Gastroesophageal sphincter (tissue), 4 donors: ENCODE results near the gene MAN1C1. TPM values are rescaled to one million over a fixed set of nuclear protein-coding genes. Genes with fewer than 3 reads are reported as not detected.
A peak's percentile ranks its signal among the peaks of the same experiment; 100 is the strongest.

Source experiments
- ATAC-seq: fragments of 150-250 bp; one replicate; pipeline ENCODE4 v1.9.1; 2016; ENCODE audit warnings: mild to moderate bottlenecking, moderate library complexity
- H3K27ac ChIP-seq, 4 donors: fragments of 200-600 bp; sonication (generic) in 3 of 4; 1 replicate in 3 of 4; 2 replicates in 1 of 4; pipeline ENCODE4 v1.5.1; 2016 to 2019
- H3K27me3 ChIP-seq: fragments of 200-600 bp; sonication (generic); one replicate; pipeline ENCODE4 v1.5.1; 2019
- H3K36me3 ChIP-seq, 2 donors: fragments of 200-600 bp; sonication (generic); one replicate each; pipeline ENCODE4 v1.5.1; 2019; ENCODE audit warnings: control low read depth in 1 of 2
- H3K4me1 ChIP-seq, 3 donors: fragments of 200-600 bp; sonication (generic); 1 replicate in 2 of 3; 2 replicates in 1 of 3; pipeline ENCODE4 v1.5.1; 2016 to 2019; ENCODE audit warnings: control low read depth in 2 of 3
- H3K4me3 ChIP-seq, 2 donors: fragments of 200-600 bp; sonication (generic); one replicate each; pipeline ENCODE4 v1.5.1; 2019; ENCODE audit warnings: mild to moderate bottlenecking in 1 of 2, moderate library complexity in 1 of 2
- H3K9me3 ChIP-seq, 3 donors: fragments of 200-600 bp; sonication (generic); one replicate each; pipeline ENCODE4 v1.5.1; 2017 to 2019; ENCODE audit warnings: control low read depth in 2 of 3
- EP300 ChIP-seq: sonication (generic); formaldehyde crosslinking; IDR thresholded peaks from one replicate; pipeline ENCODE4 v1.6.1; 2017; ENCODE audit warnings: antibody characterized with exemption, mild to moderate bottlenecking
- POLR2A ChIP-seq, 2 donors: fragments of 450-650 bp; IDR thresholded peaks; one replicate each; pipeline ENCODE4 v1.6.1; 2017; ENCODE audit warnings: antibody characterized with exemption in 2 of 2, mild to moderate bottlenecking in 2 of 2, moderate library complexity in 1 of 2
- POLR2AphosphoS5 ChIP-seq: sonication (generic); formaldehyde crosslinking; IDR thresholded peaks from one replicate; pipeline ENCODE4 v1.6.1; 2017; ENCODE audit warnings: antibody characterized with exemption
- WGBS, 2 donors: methylation state at CpG; one replicate each; pipeline ENCODE4 v1.1.5; 2018; ENCODE audit warnings: low coverage in 1 of 2; 5-methylcytosine and 5-hydroxymethylcytosine counted together
- total RNA-seq, 4 donors: library from RNA; depleted of rRNA; stranded (reverse); fragments of >200 nt; gene quantifications; one replicate each; pipeline ENCODE4 v1.1.0, GENCODE V29; 2016
- TF ChIP-seq, protein P1 (sequence below), 4 experiments: fragments of 200-600 bp in 2 of 4; fragments of 450-650 bp in 2 of 4; sonication (generic) in 1 of 4; IDR thresholded peaks; one replicate each; pipeline ENCODE4 v1.5.1; 2017 to 2019; ENCODE audit warnings: antibody characterized with exemption in 4 of 4, mild to moderate bottlenecking in 2 of 4, moderate library complexity in 2 of 4

MAN1C1 gene
- total RNA-seq, 4 donors from 2014 or later: 20.0 to 38.1 (median 27.8) TPM

GRCh38 chr1:25617625-25618432 is 1.2 kb downstream of the MAN1C1 start:
- Histone ChIP-seq H3K4me3 (peak overlapping the region; percentile 77 to 98), H3K4me1 (peaks cover 0 to 65% (median 30%) of the 10 kb centered on the region in 3 donors), H3K9me3 (no peaks in the 10 kb centered on the region), H3K36me3 (no peaks in the 10 kb centered on the region), H3K27me3 (no peaks in the 10 kb centered on the region), H3K27ac (peak overlapping the region; percentile 58 to 91 (median 88))
- no peak for TF ChIP-seq EP300
- TF ChIP-seq POLR2A (IDR thresholded peaks at IDR 0.05): peak in 1 of 2 donors; percentile 18
- WGBS, 2 donors: 21 to 80% methylated on average over 1 to 5 of the region's 66 CpGs
- ATAC-seq: no peak

DNA sequence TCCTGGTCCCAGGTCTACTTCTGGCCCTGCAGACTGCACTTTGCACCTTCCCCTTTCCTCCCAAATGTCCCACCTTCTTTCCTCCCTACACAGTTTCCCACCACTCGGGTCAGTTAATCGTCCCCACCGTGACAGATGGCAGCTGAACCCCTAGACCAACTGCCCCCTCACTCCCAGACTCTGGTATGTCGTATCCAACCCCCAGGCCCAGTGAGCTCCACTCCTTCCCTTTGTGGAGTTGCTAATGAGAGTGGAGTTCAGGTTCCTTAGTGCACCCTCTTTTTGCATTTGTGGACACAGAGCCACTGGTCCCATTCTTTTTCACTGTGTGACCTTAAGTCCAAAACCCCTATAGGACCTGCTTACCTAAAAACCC is 1.8 kb downstream of the MAN1C1 start:
- peak overlapping the region; percentile 77 to 98 for H3K4me3 ChIP-seq
- H3K27me3 ChIP-seq: no peaks in the 10 kb centered on the region
- no peak for TF ChIP-seq EP300
- no peak for TF ChIP-seq POLR2A (IDR thresholded peaks at IDR 0.05)
- TF ChIP-seq POLR2AphosphoS5: no peak
- TF ChIP-seq, protein P1, sequence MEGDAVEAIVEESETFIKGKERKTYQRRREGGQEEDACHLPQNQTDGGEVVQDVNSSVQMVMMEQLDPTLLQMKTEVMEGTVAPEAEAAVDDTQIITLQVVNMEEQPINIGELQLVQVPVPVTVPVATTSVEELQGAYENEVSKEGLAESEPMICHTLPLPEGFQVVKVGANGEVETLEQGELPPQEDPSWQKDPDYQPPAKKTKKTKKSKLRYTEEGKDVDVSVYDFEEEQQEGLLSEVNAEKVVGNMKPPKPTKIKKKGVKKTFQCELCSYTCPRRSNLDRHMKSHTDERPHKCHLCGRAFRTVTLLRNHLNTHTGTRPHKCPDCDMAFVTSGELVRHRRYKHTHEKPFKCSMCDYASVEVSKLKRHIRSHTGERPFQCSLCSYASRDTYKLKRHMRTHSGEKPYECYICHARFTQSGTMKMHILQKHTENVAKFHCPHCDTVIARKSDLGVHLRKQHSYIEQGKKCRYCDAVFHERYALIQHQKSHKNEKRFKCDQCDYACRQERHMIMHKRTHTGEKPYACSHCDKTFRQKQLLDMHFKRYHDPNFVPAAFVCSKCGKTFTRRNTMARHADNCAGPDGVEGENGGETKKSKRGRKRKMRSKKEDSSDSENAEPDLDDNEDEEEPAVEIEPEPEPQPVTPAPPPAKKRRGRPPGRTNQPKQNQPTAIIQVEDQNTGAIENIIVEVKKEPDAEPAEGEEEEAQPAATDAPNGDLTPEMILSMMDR (IDR thresholded peaks at IDR 0.05): no peak
- H3K4me1 ChIP-seq: peaks cover 0 to 71% (median 30%) of the 10 kb centered on the region in 3 donors
- H3K27ac ChIP-seq: peak overlapping the region; percentile 58 to 91 (median 88)
- H3K9me3 ChIP-seq: no peaks in the 10 kb centered on the region
- ATAC-seq: no peak
- no peaks in the 10 kb centered on the region for H3K36me3 ChIP-seq
- WGBS, 2 donors: 30 to 31% methylated on average over 2 to 4 of the region's 4 CpGs

DNA sequence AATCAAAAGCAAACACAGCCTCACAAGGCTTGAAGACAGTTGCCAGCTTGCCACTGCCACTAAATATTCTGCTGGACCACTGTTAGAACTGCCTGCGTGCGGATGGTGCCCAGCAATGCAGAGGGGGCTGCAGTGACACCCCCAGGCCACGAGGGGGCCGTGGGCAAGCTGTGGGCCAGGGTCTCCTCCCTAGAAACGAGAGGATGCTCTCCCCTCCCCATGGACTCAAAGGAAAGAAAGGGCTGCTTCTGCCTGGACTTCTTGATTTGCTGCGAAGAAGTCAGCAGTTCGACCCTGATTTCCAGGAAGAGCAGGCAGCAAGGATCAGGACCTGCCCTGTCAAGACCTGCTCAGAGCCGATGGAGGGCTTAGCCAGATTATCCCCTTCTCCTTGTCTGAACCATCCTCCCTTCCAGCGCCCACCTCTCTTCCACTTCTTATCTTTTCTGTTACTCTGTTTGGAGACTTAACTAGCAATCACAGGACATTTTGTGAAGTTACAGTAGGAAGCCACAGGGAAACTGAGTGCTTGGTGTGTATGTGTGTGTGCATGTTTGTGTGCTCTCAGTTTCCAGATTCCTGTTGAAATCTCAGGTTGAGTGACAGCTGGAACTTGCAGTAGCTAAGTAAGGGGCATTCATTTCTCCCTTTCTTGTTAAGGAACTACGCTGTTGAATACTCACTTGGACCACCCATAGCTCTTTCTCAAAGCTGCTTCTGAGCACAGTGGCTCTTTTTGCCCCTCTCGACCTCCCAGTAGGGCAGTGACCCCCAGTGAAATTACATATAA is 2.7 kb downstream of the MAN1C1 start:
- Histone ChIP-seq H3K27ac (peak overlapping the region in 3 of 4 donors; percentile 34 to 91 (median 91)), H3K4me3 (peak overlapping the region in 1 of 2 donors; percentile 98), H3K4me1 (peaks cover 0 to 78% (median 30%) of the 10 kb centered on the region in 3 donors), H3K36me3 (no peaks in the 10 kb centered on the region), H3K9me3 (no peaks in the 10 kb centered on the region), H3K27me3 (no peaks in the 10 kb centered on the region)
- TF ChIP-seq, protein P1 (IDR thresholded peaks at IDR 0.05): peak; percentile 47 to 91 (median 83)
- no peak for TF ChIP-seq POLR2AphosphoS5
- WGBS, 2 donors: 40 to 94% methylated on average over 2 to 8 of the region's 11 CpGs
- no peak for ATAC-seq

DNA sequence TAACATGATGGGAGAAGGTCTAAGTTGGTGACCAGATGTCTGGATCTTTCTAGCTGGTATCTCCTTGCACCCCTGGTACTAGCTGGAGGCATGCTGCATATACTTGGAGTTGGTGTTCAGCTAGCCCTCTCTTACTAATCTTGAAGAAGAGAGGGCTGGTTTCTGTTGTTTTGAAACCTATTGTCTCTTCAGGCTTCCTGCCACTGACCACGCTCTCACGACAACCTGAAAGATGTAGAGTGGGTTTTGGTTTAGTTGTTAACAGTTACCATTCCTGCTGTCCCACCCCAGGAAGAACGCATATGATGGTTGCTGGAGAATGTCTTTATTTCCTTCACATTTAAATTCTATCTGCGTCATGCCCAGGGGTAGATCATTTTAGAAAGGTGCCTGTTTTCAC is 3.6 kb downstream of the MAN1C1 start:
- TF ChIP-seq POLR2AphosphoS5: no peak
- peak overlapping the region in 1 of 2 donors; percentile 98 for H3K4me3 ChIP-seq
- ATAC-seq: no peak
- no peaks in the 10 kb centered on the region for H3K27me3 ChIP-seq
- no peaks in the 10 kb centered on the region for H3K36me3 ChIP-seq
- H3K9me3 ChIP-seq: no peaks in the 10 kb centered on the region
- H3K4me1 ChIP-seq: peaks cover 0 to 77% (median 30%) of the 10 kb centered on the region in 3 donors
- H3K27ac ChIP-seq: peak overlapping the region in 2 of 4 donors; percentile 5 to 91
- 69 to 76% methylated on average over 2 to 3 of the region's 4 CpGs for WGBS, 2 donors

- peak overlapping the region in 3 of 4 donors; percentile 5 to 91 (median 26) for H3K27ac ChIP-seq
- WGBS, 2 donors: 85 to 95% methylated on average over 2 to 3 of the region's 4 CpGs
- peaks cover 0 to 71% (median 26%) of the 10 kb centered on the region in 3 donors for H3K4me1 ChIP-seq
- no peaks in the 10 kb centered on the region for H3K36me3 ChIP-seq
- no peaks in the 10 kb centered on the region for H3K27me3 ChIP-seq
- ATAC-seq: no peak
- peak overlapping the region in 1 of 2 donors; percentile 98 for H3K4me3 ChIP-seq
- H3K9me3 ChIP-seq: no peaks in the 10 kb centered on the region
- TF ChIP-seq EP300 (no peak), POLR2A (IDR thresholded peaks at IDR 0.05) (no peak), POLR2AphosphoS5 (no peak)
- TF ChIP-seq, protein P1 (IDR thresholded peaks at IDR 0.05): no peak
Observed at GRCh38 chr1:25620701-25621350, 4.2 kb downstream of the MAN1C1 start.
